GM12873 (cell line): Measurements from ENCODE around the gene GAST.

ENCODE experiments used
- TF ChIP-seq, protein P1 (sequence below): IDR thresholded peaks from 2 replicates; pipeline ENCODE4 v1.5.1; 2012; ENCODE audit warnings: low read depth, mild to moderate bottlenecking, moderate library complexity, low read length, control low read depth; ENCODE audit not compliant: insufficient read depth; ENCODE audit errors: missing control alignments

The GAST gene

DNA sequence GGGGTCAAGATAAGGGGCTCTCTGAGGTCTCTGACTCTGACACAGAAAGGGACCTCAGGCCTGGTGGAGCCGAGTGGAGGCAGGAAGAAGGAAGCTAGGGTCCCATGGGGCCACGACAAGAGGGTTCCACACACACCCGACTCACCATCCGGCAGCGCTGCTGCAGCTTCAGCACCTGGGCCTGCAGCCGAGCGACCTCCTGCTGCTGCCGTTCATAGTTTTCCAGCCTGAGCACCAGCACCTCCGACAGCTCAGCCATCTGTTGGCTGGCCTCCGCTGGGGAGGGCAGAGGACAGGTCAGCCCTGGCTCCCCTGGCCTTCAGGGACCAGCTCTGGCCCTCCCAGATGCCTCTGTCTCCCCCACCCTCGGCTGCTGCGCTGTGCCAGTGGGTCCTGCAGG lies 15.9 kb downstream of the GAST start:
- TF ChIP-seq, protein P1, sequence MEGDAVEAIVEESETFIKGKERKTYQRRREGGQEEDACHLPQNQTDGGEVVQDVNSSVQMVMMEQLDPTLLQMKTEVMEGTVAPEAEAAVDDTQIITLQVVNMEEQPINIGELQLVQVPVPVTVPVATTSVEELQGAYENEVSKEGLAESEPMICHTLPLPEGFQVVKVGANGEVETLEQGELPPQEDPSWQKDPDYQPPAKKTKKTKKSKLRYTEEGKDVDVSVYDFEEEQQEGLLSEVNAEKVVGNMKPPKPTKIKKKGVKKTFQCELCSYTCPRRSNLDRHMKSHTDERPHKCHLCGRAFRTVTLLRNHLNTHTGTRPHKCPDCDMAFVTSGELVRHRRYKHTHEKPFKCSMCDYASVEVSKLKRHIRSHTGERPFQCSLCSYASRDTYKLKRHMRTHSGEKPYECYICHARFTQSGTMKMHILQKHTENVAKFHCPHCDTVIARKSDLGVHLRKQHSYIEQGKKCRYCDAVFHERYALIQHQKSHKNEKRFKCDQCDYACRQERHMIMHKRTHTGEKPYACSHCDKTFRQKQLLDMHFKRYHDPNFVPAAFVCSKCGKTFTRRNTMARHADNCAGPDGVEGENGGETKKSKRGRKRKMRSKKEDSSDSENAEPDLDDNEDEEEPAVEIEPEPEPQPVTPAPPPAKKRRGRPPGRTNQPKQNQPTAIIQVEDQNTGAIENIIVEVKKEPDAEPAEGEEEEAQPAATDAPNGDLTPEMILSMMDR = no peak

DNA sequence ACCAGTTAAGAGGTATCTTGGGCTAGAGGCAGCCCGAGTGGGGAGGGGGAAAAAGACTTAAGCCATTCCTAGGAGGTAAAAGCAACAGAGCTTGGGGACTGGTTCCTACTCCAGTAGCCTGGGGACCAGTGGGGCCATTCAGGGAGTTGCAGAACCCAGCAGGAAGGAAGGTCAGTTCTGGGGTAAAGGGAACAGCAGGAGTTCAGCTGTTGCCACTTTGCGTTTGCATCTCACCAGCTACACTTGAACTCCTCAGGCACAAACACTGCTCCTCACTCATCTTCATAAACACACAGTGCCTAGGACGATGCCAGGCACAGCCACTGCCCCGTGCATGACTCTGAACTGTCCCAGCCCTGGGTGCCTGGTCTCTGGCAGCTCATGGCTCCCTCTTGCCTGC lies 18.3 kb downstream of the GAST start:
- TF ChIP-seq, protein P1 = no peak

DNA sequence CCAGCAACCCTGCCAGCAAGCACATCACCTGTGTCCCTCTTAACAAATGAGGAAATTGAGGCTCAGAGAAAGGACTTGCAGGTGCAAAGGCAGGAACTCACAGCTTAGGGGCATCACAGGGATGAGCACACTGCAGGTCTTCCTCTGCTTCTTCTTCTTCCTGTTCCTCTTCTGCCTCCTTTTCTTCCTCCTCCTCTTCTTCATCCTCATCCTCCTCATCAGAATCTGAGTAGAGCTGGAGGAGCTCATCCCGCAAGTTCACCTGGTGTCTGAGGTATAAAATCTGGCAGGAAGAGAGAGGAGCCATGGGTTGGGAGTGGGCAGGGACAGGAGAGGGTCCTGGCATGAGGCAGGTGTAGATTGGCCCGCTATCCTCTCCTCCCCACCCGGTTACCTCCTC lies 19.7 kb downstream of the GAST start:
- TF ChIP-seq, protein P1 = no peak

DNA sequence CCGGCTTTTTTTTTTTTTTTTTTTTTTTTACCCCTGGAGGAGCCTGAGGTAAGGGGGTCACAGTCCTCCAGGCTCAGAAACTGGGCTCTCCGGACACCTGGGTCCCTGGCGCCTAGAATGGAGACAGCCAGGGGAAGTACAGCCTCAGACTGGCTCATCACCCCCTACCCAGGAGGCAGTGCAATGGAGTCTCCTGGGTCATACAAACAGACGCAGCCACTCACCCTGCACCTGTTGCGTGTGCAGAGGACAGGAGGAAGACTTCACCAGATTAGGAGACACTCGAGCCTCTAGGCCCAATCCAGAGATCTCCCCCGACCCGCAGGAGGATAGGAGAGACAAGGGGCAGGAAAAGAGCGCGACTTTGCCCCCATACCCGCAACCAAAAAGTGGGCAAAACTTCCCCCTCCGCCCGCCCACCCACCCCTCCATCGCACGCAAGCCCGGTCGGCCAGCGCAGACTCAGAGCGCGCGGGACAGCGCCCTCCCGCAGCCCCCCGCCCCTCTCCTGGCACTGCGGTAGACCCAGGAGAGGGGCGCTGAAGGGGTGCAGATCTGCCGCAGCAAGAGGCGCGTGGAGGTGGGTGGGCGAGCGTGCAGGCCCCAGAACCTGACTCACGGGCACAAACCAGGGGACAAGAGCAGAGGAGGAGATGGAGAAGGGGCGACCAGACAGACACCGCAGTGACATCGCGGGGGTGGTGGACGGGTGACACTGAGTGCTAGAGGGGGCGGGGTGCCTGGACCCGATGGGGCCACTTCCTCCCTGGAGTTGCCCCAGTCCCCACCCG lies 21.4 kb downstream of the GAST start:
- TF ChIP-seq, protein P1 = no peak

DNA sequence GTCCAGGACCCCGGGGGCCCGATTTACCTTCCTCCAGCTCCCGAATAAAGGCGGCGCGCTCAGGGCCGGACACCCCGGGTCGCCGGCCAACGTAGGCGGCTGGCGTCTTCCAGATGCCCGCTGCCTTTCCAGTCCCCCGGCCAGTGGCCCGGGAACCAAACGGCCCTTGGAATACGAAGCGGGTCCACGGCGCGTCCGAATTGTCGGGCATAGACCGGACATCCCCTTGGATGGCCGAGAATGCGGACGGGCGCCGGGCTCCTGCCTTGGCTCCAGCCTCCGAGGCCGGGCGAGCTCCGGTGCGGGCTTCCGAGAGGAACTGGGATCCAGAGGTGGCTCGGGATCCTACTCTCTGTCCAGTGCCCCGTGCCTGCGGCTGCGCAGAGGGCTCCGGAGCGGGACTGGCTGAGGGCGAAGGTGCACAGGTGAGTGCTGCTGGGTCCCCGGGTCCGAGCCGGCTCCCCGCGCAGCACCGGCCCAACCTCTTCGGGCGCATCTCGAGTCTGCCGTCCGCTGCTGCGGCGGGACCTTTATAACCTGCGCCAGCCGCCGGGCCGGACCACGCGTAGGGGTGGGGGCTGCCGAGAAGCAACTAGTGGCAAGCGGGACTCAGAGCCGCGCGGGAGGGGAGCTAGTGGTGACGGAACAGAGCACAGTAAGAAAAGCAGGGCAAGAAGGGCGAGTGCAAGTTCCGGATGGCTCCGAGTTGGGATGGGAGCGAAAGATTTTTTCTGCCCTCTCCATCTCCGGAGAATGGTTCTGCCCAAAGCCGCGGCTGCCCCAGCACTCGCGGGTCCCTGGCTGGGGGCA lies 22.2 kb downstream of the GAST start, which contains the start of gene HAP1:
HAP1 (minus strand) TSS at position 505 of the 810 bp plus-strand sequence; CDS start at position 496, 9 bp downstream.
- TF ChIP-seq, protein P1 = no peak

DNA sequence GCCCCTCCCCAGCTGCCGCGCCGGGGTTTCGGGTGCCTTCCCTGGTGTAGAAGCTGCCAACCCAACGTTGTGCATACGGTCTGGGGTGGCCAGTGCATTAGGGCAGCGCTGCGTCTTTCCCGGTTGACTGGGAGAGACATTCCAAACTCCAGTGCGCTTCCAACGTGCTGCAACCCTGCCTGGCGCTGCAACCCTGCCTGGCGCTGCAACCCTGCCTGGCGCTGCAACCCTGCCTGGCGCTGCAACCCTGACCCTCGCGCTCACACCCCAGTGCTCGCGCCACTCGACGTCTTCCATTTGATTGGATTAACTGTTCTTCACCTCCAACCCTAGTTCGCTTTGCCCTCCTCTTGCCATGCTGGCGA lies 22.8 kb downstream of the GAST start:
- TF ChIP-seq, protein P1 = no peak

DNA sequence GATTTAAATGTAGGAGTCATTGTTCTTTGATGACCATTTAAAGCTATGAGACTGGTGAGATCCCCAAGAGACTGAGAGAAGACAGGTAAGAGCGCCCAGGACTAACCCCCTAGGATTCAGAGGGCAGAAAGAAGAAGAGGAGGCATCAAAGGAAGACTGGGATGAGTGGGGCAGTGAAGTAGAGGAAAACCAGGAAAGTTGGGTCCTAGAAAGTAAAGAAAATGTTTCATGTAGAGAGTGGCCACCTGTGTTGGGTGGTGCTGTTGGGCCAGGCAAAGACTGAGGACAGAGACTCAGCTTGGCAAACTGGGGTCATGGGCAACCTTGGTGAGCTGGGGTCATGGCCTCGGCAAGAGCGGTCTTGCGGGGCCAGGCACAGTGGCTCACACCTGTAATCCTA lies 23.6 kb downstream of the GAST start:
- TF ChIP-seq, protein P1 = no peak
